Measurements from ENCODE around the gene AGBL4.

DNA sequence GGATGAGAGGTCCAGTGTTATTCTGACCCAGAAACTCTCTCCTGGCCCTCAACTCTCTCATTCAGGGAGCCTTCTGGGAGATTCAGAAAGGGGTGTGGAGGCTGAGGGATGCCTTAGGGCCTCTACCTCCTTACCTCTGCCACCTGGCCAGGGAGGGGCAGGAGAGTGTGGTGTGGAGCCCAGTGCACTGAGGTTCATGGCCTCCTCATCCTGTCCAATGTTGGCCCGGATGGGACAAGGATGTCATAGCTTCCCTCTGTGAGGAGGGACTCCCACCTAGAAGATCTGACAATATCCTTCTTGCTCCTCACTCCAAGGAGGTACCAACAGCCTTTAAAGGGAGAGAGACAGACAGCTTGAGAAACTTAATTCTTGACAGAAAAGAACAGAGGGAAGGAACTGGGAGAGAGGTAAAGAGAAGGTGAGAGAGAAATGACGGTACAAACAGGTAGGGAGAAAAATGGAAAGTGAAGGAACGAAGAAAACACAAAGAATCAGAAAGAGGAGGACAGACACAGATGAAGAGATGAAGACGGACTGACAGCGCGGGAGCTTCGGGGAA, 1247.8 kb downstream of the AGBL4 start:
- TF ChIP-seq, protein P1, sequence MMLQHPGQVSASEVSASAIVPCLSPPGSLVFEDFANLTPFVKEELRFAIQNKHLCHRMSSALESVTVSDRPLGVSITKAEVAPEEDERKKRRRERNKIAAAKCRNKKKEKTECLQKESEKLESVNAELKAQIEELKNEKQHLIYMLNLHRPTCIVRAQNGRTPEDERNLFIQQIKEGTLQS (IDR thresholded peaks at IDR 0.05): no peak
- TF ChIP-seq, protein P1 (CRISPR knock-in tag; conservative IDR thresholded peaks at IDR 0.05): no peak
- no peak for TF ChIP-seq EZH2 (IDR thresholded peaks at IDR 0.05; ENCODE audit: borderline replicate concordance, low read depth, low read length)
- no peak for TF ChIP-seq MBD2 (IDR thresholded peaks at IDR 0.05; ENCODE audit: borderline replicate concordance, low read depth)
- no peak for TF ChIP-seq NR0B1 (IDR thresholded peaks at IDR 0.05; ENCODE audit: partially characterized antibody)
- no peak for TF ChIP-seq EWSR1 (IDR thresholded peaks at IDR 0.05; ENCODE audit: borderline replicate concordance, low read depth, partially characterized antibody)
- TF ChIP-seq POLR2A (conservative IDR thresholded peaks at IDR 0.05): no peak
